HepG2 (cell line): ENCODE measurements around the gene C2orf42. TPM values are rescaled to one million over a fixed set of nuclear protein-coding genes. Genes with fewer than 3 reads are reported as not detected.

Experiments
- EEA1 ChIP-seq: sonication (generic); formaldehyde crosslinking; IDR thresholded peaks from 2 replicates; pipeline ENCODE4 v1.5.1; 2020; ENCODE audit warnings: mild to moderate bottlenecking, missing genetic modification reagents, borderline replicate concordance
- HNF4G ChIP-seq, 2 experiments: sonication (generic) in 1 of 2; formaldehyde crosslinking in 1 of 2; IDR thresholded peaks; 2 replicates each; pipeline versions ENCODE4 v1.4.0 to v1.6.1; 2011 to 2020; ENCODE audit warnings: borderline replicate concordance in 2 of 2, low read depth in 2 of 2, mild to moderate bottlenecking in 2 of 2, low read length in 1 of 2, missing genetic modification reagents in 1 of 2, moderate library complexity in 1 of 2
- HNRNPK ChIP-seq: fragments of 200-400 bp; formaldehyde crosslinking; IDR thresholded peaks from 2 replicates; pipeline ENCODE4 v1.6.1; 2018; ENCODE audit warnings: low read length, low read depth, moderate library complexity, mild to moderate bottlenecking; ENCODE audit not compliant: poor library complexity, severe bottlenecking
- HOXA3 ChIP-seq: sonication (generic); formaldehyde crosslinking; IDR thresholded peaks from 2 replicates; pipeline ENCODE4 v1.5.0; 2020; ENCODE audit warnings: missing genetic modification reagents
- MLLT10 ChIP-seq: sonication (generic); formaldehyde crosslinking; IDR thresholded peaks from 2 replicates; pipeline ENCODE4 v1.4.0; 2020; ENCODE audit warnings: missing genetic modification reagents
- NR2F1 ChIP-seq, 2 experiments: fragments of 450-650 bp in 1 of 2; formaldehyde crosslinking in 1 of 2; IDR thresholded peaks; 2 replicates each; pipeline versions ENCODE4 v1.5.0 to v1.6.1; 2016 to 2020; ENCODE audit warnings: mild to moderate bottlenecking in 1 of 2, missing compliant biosample characterization in 1 of 2, missing genetic modification reagents in 1 of 2, moderate library complexity in 1 of 2
- RAD51 ChIP-seq: fragments of 450-650 bp; IDR thresholded peaks from 2 replicates; pipeline ENCODE4 v1.6.1; 2016; ENCODE audit warnings: borderline replicate concordance
- SIX1 ChIP-seq: sonication (generic); formaldehyde crosslinking; IDR thresholded peaks from 2 replicates; pipeline ENCODE4 v1.4.0; 2020; ENCODE audit warnings: missing genetic modification reagents, borderline replicate concordance
- SIX4 ChIP-seq: sonication (generic); formaldehyde crosslinking; IDR thresholded peaks from 2 replicates; pipeline ENCODE4 v1.4.0; 2020; ENCODE audit warnings: missing genetic modification reagents
- SMARCC2 ChIP-seq: fragments of 450-650 bp; IDR thresholded peaks from 2 replicates; pipeline ENCODE4 v1.6.1; 2017; ENCODE audit warnings: antibody characterized with exemption, mild to moderate bottlenecking
- TCF12 ChIP-seq, 2 experiments: fragments of 450-650 bp in 1 of 2; sonication (generic) in 1 of 2; formaldehyde crosslinking in 1 of 2; IDR thresholded peaks; 2 replicates each; pipeline versions ENCODE4 v1.6.1 to v1.8.0; 2017 to 2022; ENCODE audit warnings: antibody characterized with exemption in 1 of 2, mild to moderate bottlenecking in 1 of 2, missing genetic modification reagents in 1 of 2, moderate library complexity in 1 of 2
- YY1 ChIP-seq: IDR thresholded peaks from 2 replicates; pipeline ENCODE4 v1.6.1; 2011; ENCODE audit warnings: low read length, low read depth, moderate library complexity, mild to moderate bottlenecking; ENCODE audit not compliant: insufficient read depth, insufficient replicate concordance
- ZFP36L2 ChIP-seq: sonication (generic); formaldehyde crosslinking; IDR thresholded peaks from 2 replicates; pipeline ENCODE4 v1.4.0; 2020; ENCODE audit warnings: missing genetic modification reagents
- ZNF431 ChIP-seq: sonication (generic); formaldehyde crosslinking; IDR thresholded peaks from 2 replicates; pipeline ENCODE4 v1.9.0; 2022; ENCODE audit warnings: missing genetic modification reagents, low read depth, mild to moderate bottlenecking, borderline replicate concordance
- ZNF75D ChIP-seq: sonication (generic); formaldehyde crosslinking; IDR thresholded peaks from 2 replicates; pipeline ENCODE4 v1.8.1; 2023; ENCODE audit warnings: missing genetic modification reagents, mild to moderate bottlenecking, borderline replicate concordance
- ZNF850 ChIP-seq: sonication (generic); formaldehyde crosslinking; conservative IDR thresholded peaks from 2 replicates; pipeline ENCODE4 v1.9.0; 2021; ENCODE audit warnings: mild to moderate bottlenecking, missing genetic modification reagents
- polyA plus RNA-seq, 8 experiments: library from polyadenylated mRNA; depleted of rRNA in 3 of 8; stranded (reverse) in 7 of 8; unstranded in 1 of 8; fragments of >200 nt; fragmentation: Illumina TruSeq in 4 of 8; extraction: Trizol in 4 of 8; gene quantifications; 2 replicates each; pipeline versions ENCODE4 v1.2.1 to v1.2.3, GENCODE V29; 2011 to 2016; ENCODE audit warnings: low read depth in 4 of 8, missing spikeins in 1 of 8, mixed read lengths in 1 of 8; ENCODE audit not compliant: insufficient read depth in 1 of 8
- total RNA-seq, 5 experiments: library from RNA; depleted of rRNA; stranded (reverse); fragments of >200 nt; fragmentation: Illumina TruSeq; extraction: Trizol; gene quantifications; 2 replicates each; pipeline ENCODE4 v1.2.3, GENCODE V29; 2016; ENCODE audit warnings: low read depth in 1 of 5
- TF ChIP-seq, protein P1 (sequence below): IDR thresholded peaks from 2 replicates; pipeline ENCODE4 v1.6.1; 2018; ENCODE audit warnings: missing genetic modification reagents
- TF ChIP-seq, protein P2 (sequence below): sonication (generic); formaldehyde crosslinking; IDR thresholded peaks from 2 replicates; pipeline ENCODE4 v1.9.0; 2021; ENCODE audit warnings: missing genetic modification reagents, mild to moderate bottlenecking, borderline replicate concordance
- TF ChIP-seq, protein P3 (sequence below): sonication (generic); formaldehyde crosslinking; IDR thresholded peaks from 2 replicates; pipeline ENCODE4 v1.4.0; 2020; ENCODE audit warnings: mild to moderate bottlenecking, missing genetic modification reagents
- TF ChIP-seq, protein P4 (sequence below): sonication (generic); formaldehyde crosslinking; IDR thresholded peaks from 2 replicates; pipeline ENCODE4 v1.5.0; 2020; ENCODE audit warnings: mild to moderate bottlenecking, missing genetic modification reagents, borderline replicate concordance

The C2orf42 gene
- total and polyA plus RNA-seq, 2 of the 13 experiments (the other 11 are each of a cell fraction or from before 2014, with no cell fraction given) = 9.3 to 9.9 TPM

DNA sequence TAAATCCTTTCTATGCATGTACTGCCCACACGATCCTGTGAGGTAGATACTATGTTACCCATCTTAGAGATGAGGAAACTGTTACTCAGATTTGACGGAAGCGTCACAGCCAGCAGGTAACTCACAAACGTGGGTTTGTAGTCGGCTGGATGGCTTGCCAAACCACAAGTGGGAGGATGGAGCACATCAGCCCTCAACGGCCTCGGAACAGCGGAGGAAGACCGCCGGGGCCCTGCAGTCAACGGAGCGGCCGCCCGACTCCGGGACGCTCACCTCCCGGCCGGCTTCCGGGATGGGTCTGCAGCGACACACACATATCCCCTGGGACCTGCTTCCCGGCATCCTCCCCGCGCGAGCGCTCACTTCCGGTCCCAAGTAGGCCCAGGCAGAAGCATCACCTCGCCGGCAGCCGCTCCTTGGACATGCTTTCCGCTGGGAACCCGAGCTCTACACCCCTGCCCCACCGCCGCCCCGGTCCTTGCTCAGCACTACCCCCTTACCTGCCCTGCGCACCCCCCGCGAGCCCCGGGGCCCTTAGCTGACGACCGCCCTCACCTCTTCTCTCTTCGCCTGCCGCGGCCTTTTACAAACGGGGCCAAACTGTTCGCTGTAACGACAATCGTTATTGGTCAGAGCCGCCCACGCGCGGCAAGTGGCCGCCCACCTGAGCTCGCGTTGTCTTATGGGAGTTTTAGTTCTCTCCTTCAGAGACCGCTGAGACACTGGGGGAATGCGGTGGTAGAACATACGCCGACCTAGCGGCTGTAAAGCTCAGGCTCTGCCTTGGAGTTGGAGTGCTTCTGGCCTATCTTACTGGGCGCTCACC lies at the start of gene C2orf42 (continued):
- TF ChIP-seq, protein P1, sequence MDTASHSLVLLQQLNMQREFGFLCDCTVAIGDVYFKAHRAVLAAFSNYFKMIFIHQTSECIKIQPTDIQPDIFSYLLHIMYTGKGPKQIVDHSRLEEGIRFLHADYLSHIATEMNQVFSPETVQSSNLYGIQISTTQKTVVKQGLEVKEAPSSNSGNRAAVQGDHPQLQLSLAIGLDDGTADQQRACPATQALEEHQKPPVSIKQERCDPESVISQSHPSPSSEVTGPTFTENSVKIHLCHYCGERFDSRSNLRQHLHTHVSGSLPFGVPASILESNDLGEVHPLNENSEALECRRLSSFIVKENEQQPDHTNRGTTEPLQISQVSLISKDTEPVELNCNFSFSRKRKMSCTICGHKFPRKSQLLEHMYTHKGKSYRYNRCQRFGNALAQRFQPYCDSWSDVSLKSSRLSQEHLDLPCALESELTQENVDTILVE (CRISPR knock-in tag) = peak; percentile 94
- TF ChIP-seq ZNF850 (no peak), HNRNPK (peak; percentile 53), HOXA3 (CRISPR knock-in tag) (peak; percentile 79; the same call in 1 of the 2 replicates), ZNF431 (CRISPR knock-in tag) (no peak), NR2F1 (CRISPR knock-in tag; IDR thresholded peaks at IDR 0.05) (no peak; a peak in 1 of 4 replicates), SIX1 (CRISPR knock-in tag) (no peak), RAD51 (peak; percentile 69), HNF4G (IDR thresholded peaks at IDR 0.05; ENCODE audit: borderline replicate concordance, low read depth, low read length) (no peak), HNF4G (CRISPR knock-in tag; IDR thresholded peaks at IDR 0.05; ENCODE audit: borderline replicate concordance, low read depth) (peak; percentile 76), MLLT10 (no peak), ZNF75D (no peak), YY1 (peak; percentile 74), SIX4 (0 out of 2 replicates have a peak, but pooled peaks have one; percentile 44), ZFP36L2 (no peak; the same call in 1 of the 2 replicates), TCF12 (IDR thresholded peaks at IDR 0.05) (no peak), TCF12 (CRISPR knock-in tag; IDR thresholded peaks at IDR 0.05) (no peak), EEA1 (CRISPR knock-in tag) (no peak), SMARCC2 (no peak)
- TF ChIP-seq, protein P2, sequence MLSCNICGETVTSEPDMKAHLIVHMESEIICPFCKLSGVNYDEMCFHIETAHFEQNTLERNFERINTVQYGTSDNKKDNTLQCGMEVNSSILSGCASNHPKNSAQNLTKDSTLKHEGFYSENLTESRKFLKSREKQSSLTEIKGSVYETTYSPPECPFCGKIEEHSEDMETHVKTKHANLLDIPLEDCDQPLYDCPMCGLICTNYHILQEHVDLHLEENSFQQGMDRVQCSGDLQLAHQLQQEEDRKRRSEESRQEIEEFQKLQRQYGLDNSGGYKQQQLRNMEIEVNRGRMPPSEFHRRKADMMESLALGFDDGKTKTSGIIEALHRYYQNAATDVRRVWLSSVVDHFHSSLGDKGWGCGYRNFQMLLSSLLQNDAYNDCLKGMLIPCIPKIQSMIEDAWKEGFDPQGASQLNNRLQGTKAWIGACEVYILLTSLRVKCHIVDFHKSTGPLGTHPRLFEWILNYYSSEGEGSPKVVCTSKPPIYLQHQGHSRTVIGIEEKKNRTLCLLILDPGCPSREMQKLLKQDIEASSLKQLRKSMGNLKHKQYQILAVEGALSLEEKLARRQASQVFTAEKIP (CRISPR knock-in tag) = no peak
- TF ChIP-seq, protein P3, sequence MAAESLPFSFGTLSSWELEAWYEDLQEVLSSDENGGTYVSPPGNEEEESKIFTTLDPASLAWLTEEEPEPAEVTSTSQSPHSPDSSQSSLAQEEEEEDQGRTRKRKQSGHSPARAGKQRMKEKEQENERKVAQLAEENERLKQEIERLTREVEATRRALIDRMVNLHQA (CRISPR knock-in tag) = no peak
- TF ChIP-seq, protein P4, sequence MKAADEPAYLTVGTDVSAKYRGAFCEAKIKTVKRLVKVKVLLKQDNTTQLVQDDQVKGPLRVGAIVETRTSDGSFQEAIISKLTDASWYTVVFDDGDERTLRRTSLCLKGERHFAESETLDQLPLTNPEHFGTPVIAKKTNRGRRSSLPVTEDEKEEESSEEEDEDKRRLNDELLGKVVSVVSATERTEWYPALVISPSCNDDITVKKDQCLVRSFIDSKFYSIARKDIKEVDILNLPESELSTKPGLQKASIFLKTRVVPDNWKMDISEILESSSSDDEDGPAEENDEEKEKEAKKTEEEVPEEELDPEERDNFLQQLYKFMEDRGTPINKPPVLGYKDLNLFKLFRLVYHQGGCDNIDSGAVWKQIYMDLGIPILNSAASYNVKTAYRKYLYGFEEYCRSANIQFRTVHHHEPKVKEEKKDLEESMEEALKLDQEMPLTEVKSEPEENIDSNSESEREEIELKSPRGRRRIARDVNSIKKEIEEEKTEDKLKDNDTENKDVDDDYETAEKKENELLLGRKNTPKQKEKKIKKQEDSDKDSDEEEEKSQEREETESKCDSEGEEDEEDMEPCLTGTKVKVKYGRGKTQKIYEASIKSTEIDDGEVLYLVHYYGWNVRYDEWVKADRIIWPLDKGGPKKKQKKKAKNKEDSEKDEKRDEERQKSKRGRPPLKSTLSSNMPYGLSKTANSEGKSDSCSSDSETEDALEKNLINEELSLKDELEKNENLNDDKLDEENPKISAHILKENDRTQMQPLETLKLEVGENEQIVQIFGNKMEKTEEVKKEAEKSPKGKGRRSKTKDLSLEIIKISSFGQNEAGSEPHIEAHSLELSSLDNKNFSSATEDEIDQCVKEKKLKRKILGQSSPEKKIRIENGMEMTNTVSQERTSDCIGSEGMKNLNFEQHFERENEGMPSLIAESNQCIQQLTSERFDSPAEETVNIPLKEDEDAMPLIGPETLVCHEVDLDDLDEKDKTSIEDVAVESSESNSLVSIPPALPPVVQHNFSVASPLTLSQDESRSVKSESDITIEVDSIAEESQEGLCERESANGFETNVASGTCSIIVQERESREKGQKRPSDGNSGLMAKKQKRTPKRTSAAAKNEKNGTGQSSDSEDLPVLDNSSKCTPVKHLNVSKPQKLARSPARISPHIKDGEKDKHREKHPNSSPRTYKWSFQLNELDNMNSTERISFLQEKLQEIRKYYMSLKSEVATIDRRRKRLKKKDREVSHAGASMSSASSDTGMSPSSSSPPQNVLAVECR (CRISPR knock-in tag) = peak; percentile 96
